ENCODE measurements around the gene CFAP74. TPM values are rescaled to one million over a fixed set of nuclear protein-coding genes. Genes with fewer than 3 reads are reported as not detected.

The CFAP74 gene
- total and polyA plus RNA-seq, 4 donors, result 0.36 TPM; not detected in 3

- no peaks in the 10 kb centered on the region for H3K4me1 ChIP-seq (ENCODE audit: control insufficient read depth in 1 of 2, insufficient read depth in 2 of 2, low read length in 2 of 2)
- ATAC-seq (ENCODE audit: low FRiP score), result peak; percentile 5
- H3K9me3 ChIP-seq (ENCODE audit: control insufficient read depth, low read length), result no peaks in the 10 kb centered on the region
- H3K27me3 ChIP-seq (ENCODE audit: control insufficient read depth in 1 of 2, insufficient read depth in 2 of 2, low read length in 1 of 2), result no peaks in the 10 kb centered on the region
- DNase-seq, result no peak
- no peaks in the 10 kb centered on the region for H3K36me3 ChIP-seq (ENCODE audit: control insufficient read depth in 1 of 2, insufficient read depth in 2 of 2, low read length in 1 of 2)
- 80 to 83% methylated on average over 28 to 33 of the region's 33 CpGs for WGBS, 2 donors
- intact Hi-C loops (cut with DNase I), result no loop called here
- no peak overlapping the region for H3K4me3 ChIP-seq (ENCODE audit: low read length in 2 of 2)
- no peak overlapping the region for H3K27ac ChIP-seq (ENCODE audit: low read depth in 1 of 2, low read length in 2 of 2)
These were observed 28.3 kb upstream of the CFAP74 start for GRCh38 chr1:2031546-2032540.

DNA sequence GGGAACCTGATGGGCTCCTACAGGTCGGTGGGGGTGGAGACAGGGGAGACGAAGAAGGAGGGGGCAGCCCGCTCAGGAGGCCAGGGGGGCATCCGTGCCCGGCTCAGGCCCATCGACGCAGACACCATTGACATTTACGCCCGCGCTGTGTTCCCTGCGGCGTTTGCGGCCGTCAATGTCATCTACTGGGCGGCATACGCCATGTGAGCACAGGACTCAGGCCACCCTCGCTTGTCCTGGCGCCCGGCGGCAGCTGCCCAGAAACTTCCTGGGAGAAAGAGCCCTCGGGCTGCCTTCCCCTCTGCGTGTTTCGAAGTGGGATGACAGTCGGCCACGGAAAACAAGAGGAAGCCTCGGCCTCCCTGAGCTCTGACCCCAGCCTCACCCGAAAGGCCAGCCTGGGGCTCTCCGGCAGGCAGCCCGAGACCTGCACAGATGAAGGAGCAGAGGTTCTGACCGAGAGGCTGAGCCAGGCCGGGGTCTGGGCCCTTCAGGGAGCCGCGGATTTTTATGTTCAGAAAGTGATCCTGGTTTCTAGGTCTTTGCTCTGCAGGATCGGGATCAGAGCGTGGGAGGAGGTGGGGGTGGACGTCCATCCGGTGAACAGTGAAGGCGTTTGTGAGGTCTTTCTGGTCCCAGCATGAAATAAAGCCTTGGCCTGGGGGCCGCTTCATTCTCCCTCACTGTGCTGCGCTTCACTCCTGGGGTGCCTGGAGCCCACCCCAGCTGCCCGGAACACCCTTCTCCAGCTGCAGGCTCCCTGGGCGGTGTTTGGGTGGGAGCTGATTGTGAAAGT lies 26.7 kb upstream of the CFAP74 start:
- WGBS, 2 donors, result 82 to 83% methylated on average over 42 of the region's 42 CpGs
- ATAC-seq (ENCODE audit: low FRiP score) (no peak), DNase-seq (no peak)
- Histone ChIP-seq H3K4me1 (ENCODE audit: control insufficient read depth in 1 of 2, insufficient read depth in 2 of 2, low read length in 2 of 2) (no peaks in the 10 kb centered on the region), H3K36me3 (ENCODE audit: control insufficient read depth in 1 of 2, insufficient read depth in 2 of 2, low read length in 1 of 2) (no peaks in the 10 kb centered on the region), H3K27me3 (ENCODE audit: control insufficient read depth in 1 of 2, insufficient read depth in 2 of 2, low read length in 1 of 2) (no peaks in the 10 kb centered on the region), H3K27ac (ENCODE audit: low read depth in 1 of 2, low read length in 2 of 2) (no peak overlapping the region), H3K4me3 (ENCODE audit: low read length in 2 of 2) (no peak overlapping the region), H3K9me3 (ENCODE audit: control insufficient read depth, low read length) (no peaks in the 10 kb centered on the region)
- intact Hi-C loops (cut with DNase I), result no loop called here

DNA sequence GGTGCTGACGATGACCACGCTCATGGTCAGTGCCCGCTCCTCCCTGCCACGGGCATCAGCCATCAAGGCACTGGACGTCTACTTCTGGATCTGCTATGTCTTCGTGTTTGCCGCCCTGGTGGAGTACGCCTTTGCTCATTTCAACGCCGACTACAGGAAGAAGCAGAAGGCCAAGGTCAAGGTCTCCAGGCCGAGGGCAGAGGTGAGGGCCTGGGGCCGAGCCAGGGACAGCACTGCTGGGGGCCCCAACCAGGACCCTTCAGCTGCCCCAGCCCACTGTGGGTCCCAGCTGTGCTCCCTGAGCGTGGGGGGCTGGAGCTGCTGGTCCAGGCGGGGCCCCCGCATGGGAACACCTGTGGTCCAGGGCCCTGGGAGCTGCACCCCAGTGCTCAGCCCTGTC lies 26.0 kb upstream of the CFAP74 start:
- no peak for ATAC-seq (ENCODE audit: low FRiP score)
- WGBS, 2 donors, result 85 to 87% methylated on average over 15 of the region's 15 CpGs
- no peak for DNase-seq
- Histone ChIP-seq H3K9me3 (ENCODE audit: control insufficient read depth, low read length) (no peaks in the 10 kb centered on the region), H3K27ac (ENCODE audit: low read depth in 1 of 2, low read length in 2 of 2) (no peak overlapping the region), H3K4me1 (ENCODE audit: control insufficient read depth in 1 of 2, insufficient read depth in 2 of 2, low read length in 2 of 2) (no peaks in the 10 kb centered on the region), H3K27me3 (ENCODE audit: control insufficient read depth in 1 of 2, insufficient read depth in 2 of 2, low read length in 1 of 2) (no peaks in the 10 kb centered on the region), H3K36me3 (ENCODE audit: control insufficient read depth in 1 of 2, insufficient read depth in 2 of 2, low read length in 1 of 2) (no peaks in the 10 kb centered on the region), H3K4me3 (ENCODE audit: low read length in 2 of 2) (no peak overlapping the region)
- intact Hi-C loops (cut with DNase I), result no loop called here

DNA sequence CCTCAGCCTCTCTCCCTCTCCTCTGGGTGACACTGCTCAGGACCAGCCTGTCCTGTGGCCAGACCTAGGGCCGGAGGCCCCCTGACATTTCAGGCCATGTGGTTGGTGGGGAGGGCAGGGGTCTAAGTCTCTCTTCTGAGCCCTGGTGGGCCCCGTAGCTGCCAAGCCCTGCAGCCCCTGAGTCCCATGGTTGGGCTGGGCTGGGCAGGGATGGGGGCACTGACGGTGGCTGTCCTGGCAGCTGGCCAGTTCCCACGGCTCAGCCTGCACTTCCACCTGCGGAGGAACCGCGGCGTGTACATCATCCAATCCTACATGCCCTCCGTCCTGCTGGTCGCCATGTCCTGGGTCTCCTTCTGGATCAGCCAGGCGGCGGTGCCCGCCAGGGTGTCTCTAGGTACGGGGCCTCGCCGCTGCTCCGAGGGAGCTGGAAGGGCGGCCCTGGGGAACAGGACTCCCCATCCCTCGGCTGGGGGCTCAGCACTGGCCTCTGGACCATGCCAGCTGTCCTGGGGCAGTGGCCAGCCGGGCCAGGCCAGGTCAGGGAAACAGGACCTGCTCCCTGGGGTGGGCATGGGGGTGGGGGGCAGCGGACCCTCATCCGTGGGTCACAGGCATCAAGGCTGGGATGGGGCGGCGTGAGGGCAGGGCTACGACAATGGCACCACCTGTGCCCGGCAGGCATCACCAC lies 25.4 kb upstream of the CFAP74 start:
- H3K36me3 ChIP-seq (ENCODE audit: control insufficient read depth in 1 of 2, insufficient read depth in 2 of 2, low read length in 1 of 2), result no peaks in the 10 kb centered on the region
- ATAC-seq (ENCODE audit: low FRiP score), result no peak
- 80% methylated on average over 26 of the region's 26 CpGs for WGBS, 2 donors
- DNase-seq, result no peak
- H3K4me3 ChIP-seq (ENCODE audit: low read length in 2 of 2), result no peak overlapping the region
- H3K4me1 ChIP-seq (ENCODE audit: control insufficient read depth in 1 of 2, insufficient read depth in 2 of 2, low read length in 2 of 2), result no peaks in the 10 kb centered on the region
- no peaks in the 10 kb centered on the region for H3K9me3 ChIP-seq (ENCODE audit: control insufficient read depth, low read length)
- intact Hi-C loops (cut with DNase I), result no loop called here
- H3K27me3 ChIP-seq (ENCODE audit: control insufficient read depth in 1 of 2, insufficient read depth in 2 of 2, low read length in 1 of 2), result no peaks in the 10 kb centered on the region
- H3K27ac ChIP-seq (ENCODE audit: low read depth in 1 of 2, low read length in 2 of 2), result no peak overlapping the region

DNA sequence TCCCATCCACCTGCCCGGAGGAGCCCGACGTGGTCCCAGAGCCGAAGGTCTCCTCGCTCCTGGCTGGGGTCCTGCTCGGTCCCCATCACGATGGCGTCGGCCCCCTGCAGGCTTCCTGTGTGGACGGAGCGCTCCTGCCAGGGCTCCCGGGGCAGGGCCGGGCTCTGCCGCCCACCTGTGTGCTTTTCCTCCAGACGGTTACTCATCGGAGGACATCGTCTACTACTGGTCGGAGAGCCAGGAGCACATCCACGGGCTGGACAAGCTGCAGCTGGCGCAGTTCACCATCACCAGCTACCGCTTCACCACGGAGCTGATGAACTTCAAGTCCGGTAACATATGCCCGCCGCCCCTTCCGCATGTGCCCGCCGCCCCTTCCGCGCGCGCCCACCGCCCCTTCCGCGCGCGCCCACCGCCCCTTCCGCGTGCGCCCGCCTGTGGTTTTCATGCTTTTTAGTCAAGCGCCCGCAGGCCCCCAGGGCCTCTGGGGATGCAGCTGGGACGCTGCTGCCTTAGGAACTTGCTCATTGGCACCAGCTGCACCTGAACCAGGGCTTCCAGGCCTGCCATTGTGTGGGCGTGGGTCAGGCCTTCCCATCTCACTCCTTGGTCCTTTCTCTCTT lies 24.5 kb upstream of the CFAP74 start:
- Histone ChIP-seq H3K36me3 (ENCODE audit: control insufficient read depth in 1 of 2, insufficient read depth in 2 of 2, low read length in 1 of 2) (no peaks in the 10 kb centered on the region), H3K9me3 (ENCODE audit: control insufficient read depth, low read length) (no peaks in the 10 kb centered on the region), H3K4me1 (ENCODE audit: control insufficient read depth in 1 of 2, insufficient read depth in 2 of 2, low read length in 2 of 2) (no peaks in the 10 kb centered on the region), H3K27ac (ENCODE audit: low read depth in 1 of 2, low read length in 2 of 2) (no peak overlapping the region), H3K4me3 (ENCODE audit: low read length in 2 of 2) (no peak overlapping the region), H3K27me3 (ENCODE audit: control insufficient read depth in 1 of 2, insufficient read depth in 2 of 2, low read length in 1 of 2) (no peaks in the 10 kb centered on the region)
- ATAC-seq (ENCODE audit: low FRiP score) (no peak), DNase-seq (no peak)
- 88% methylated on average over 46 of the region's 46 CpGs for WGBS, 2 donors
- intact Hi-C loops (cut with DNase I), result no loop called here

DNA sequence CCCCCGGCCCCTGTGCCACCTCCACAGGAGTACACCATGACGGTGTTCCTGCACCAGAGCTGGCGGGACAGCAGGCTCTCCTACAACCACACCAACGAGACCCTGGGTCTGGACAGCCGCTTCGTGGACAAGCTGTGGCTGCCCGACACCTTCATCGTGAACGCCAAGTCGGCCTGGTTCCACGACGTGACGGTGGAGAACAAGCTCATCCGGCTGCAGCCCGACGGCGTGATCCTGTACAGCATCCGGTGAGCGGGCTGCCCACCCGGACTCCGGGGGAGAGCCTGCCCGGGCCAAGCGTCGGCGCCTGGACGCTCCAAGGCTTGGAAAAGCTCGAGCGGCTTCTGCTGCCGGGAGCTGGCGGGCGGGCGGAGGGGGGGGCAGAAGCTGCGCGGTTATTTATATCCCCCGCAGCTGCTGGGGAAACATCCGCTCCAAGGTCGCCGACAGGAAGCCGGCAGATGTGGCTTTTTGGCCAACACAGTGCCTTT lies 21.9 kb upstream of the CFAP74 start:
- intact Hi-C loops (cut with DNase I), result no loop called here
- no peak for ATAC-seq (ENCODE audit: low FRiP score)
- no peak overlapping the region for H3K4me3 ChIP-seq (ENCODE audit: low read length in 2 of 2)
- no peaks in the 10 kb centered on the region for H3K36me3 ChIP-seq (ENCODE audit: control insufficient read depth in 1 of 2, insufficient read depth in 2 of 2, low read length in 1 of 2)
- no peak for DNase-seq
- no peaks in the 10 kb centered on the region for H3K9me3 ChIP-seq (ENCODE audit: control insufficient read depth, low read length)
- H3K4me1 ChIP-seq (ENCODE audit: control insufficient read depth in 1 of 2, insufficient read depth in 2 of 2, low read length in 2 of 2), result no peaks in the 10 kb centered on the region
- H3K27me3 ChIP-seq (ENCODE audit: control insufficient read depth in 1 of 2, insufficient read depth in 2 of 2, low read length in 1 of 2), result no peaks in the 10 kb centered on the region
- WGBS, 2 donors, result 58 to 60% methylated on average over 38 to 39 of the region's 39 CpGs
- no peak overlapping the region for H3K27ac ChIP-seq (ENCODE audit: low read depth in 1 of 2, low read length in 2 of 2)

DNA sequence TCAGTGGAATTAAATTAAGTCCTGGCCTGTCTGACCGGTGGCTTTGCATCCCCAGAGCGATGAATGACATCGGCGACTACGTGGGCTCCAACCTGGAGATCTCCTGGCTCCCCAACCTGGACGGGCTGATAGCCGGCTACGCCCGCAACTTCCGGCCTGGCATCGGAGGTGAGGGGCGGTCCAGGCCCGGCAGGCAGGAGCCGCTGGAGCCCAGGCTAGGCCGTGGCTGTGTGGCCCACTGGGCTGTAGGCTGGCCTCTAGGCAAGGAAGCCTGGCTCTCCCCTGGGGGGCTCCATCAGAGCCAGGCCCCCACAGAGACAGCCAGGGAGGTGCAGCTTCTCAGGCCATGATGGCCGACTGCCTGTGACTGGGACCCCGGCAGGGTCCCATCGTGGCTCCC lies 21.3 kb upstream of the CFAP74 start:
- no peaks in the 10 kb centered on the region for H3K4me1 ChIP-seq (ENCODE audit: control insufficient read depth in 1 of 2, insufficient read depth in 2 of 2, low read length in 2 of 2)
- no peaks in the 10 kb centered on the region for H3K9me3 ChIP-seq (ENCODE audit: control insufficient read depth, low read length)
- no peak overlapping the region for H3K27ac ChIP-seq (ENCODE audit: low read depth in 1 of 2, low read length in 2 of 2)
- ATAC-seq (ENCODE audit: low FRiP score) (no peak), DNase-seq (no peak)
- peaks cover 0 to 2% of the 10 kb centered on the region in 2 donors for H3K27me3 ChIP-seq (ENCODE audit: control insufficient read depth in 1 of 2, insufficient read depth in 2 of 2, low read length in 1 of 2)
- H3K4me3 ChIP-seq (ENCODE audit: low read length in 2 of 2), result no peak overlapping the region
- intact Hi-C loops (cut with DNase I), result no loop called here
- no peaks in the 10 kb centered on the region for H3K36me3 ChIP-seq (ENCODE audit: control insufficient read depth in 1 of 2, insufficient read depth in 2 of 2, low read length in 1 of 2)
- WGBS, 2 donors, result 86 to 93% methylated on average over 17 to 18 of the region's 18 CpGs

DNA sequence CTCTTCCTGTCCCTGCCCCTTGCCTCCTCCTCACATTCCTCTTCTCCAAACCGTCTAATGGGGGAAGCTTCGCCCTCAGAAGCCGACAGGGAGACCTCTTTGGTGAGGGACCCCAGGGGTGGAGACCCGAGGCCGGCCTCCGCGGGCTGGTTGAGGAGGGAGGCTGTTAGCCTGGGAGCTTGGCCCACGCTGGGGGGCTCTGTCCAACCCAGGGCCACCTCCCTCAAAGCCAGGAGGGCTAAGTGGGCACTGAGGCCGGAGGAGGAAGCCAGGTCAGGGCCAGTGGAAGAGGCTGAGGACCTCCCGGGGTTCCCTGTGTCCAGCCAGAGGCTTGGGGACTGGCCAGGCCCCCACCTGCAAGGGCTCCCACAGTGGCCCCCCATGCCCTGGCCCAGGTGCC lies 20.9 kb upstream of the CFAP74 start:
- intact Hi-C loops (cut with DNase I), result no loop called here
- no peak for DNase-seq
- Histone ChIP-seq H3K4me1 (ENCODE audit: control insufficient read depth in 1 of 2, insufficient read depth in 2 of 2, low read length in 2 of 2) (no peaks in the 10 kb centered on the region), H3K4me3 (ENCODE audit: low read length in 2 of 2) (no peak overlapping the region), H3K9me3 (ENCODE audit: control insufficient read depth, low read length) (no peaks in the 10 kb centered on the region), H3K27me3 (ENCODE audit: control insufficient read depth in 1 of 2, insufficient read depth in 2 of 2, low read length in 1 of 2) (peaks cover 0 to 2% of the 10 kb centered on the region in 2 donors), H3K27ac (ENCODE audit: low read depth in 1 of 2, low read length in 2 of 2) (no peak overlapping the region), H3K36me3 (ENCODE audit: control insufficient read depth in 1 of 2, insufficient read depth in 2 of 2, low read length in 1 of 2) (no peaks in the 10 kb centered on the region)
- ATAC-seq (ENCODE audit: low FRiP score), result no peak
- 88 to 89% methylated on average over 10 of the region's 10 CpGs for WGBS, 2 donors

Measured in aorta (tissue), 5 donors.